ENCODE results near the gene CBARP. TPM values are rescaled to one million over a fixed set of nuclear protein-coding genes. Genes with fewer than 3 reads are reported as not detected.

CBARP gene, protein sequence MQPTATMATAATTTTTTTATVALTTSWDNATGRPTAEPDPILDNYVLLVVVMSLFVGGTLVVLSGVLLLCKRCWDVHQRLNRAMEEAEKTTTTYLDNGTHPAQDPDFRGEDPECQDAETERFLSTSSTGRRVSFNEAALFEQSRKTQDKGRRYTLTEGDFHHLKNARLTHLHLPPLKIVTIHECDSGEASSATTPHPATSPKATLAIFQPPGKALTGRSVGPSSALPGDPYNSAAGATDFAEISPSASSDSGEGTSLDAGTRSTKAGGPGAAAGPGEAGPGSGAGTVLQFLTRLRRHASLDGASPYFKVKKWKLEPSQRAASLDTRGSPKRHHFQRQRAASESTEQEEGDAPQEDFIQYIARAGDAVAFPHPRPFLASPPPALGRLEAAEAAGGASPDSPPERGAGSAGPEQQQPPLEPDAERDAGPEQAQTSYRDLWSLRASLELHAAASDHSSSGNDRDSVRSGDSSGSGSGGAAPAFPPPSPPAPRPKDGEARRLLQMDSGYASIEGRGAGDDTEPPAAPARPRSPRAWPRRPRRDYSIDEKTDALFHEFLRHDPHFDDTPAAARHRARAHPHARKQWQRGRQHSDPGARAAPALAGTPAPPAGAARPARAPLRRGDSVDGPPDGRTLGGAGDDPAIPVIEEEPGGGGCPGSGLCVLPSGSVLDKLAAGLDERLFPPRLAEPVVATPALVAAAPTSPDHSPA
- 0.25 and 0.26 TPM in 2 replicates for polyA plus RNA-seq

DNA sequence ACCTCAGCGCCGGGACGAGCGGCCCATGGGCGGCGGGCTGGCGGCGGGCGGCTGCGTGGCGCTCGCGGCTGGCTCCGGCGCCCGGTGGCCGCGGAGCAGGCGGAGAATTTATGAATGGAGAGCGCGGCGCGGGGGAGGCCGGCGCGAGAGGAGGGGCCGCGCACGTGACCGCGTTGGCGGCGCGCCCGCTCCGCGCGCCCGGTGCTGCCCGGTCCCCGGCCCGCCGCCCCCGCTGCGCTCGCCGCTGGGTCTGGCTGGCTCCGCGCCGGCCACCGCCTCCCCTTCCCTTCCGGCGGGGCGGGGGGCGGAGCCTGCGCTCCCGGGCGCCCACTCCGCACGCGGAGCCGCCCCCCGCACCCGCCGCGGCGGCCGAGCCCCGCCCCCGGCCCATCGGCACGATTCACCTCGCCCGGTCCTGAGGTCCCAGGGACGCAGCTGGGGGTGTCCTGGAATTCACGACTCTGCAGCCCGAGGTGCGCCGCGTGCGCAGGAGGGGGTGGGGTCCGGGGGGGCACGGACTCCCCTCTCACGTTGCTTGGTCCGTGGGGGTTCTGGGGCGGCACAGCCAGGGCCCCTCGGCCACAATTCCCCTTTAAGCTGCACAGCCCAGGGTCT, at the start of gene CBARP:
Gene CBARP (minus strand): TSS at position 252 of the 615 bp plus-strand sequence. CDS start 1,905 bp downstream, outside the sequence.

DNA sequence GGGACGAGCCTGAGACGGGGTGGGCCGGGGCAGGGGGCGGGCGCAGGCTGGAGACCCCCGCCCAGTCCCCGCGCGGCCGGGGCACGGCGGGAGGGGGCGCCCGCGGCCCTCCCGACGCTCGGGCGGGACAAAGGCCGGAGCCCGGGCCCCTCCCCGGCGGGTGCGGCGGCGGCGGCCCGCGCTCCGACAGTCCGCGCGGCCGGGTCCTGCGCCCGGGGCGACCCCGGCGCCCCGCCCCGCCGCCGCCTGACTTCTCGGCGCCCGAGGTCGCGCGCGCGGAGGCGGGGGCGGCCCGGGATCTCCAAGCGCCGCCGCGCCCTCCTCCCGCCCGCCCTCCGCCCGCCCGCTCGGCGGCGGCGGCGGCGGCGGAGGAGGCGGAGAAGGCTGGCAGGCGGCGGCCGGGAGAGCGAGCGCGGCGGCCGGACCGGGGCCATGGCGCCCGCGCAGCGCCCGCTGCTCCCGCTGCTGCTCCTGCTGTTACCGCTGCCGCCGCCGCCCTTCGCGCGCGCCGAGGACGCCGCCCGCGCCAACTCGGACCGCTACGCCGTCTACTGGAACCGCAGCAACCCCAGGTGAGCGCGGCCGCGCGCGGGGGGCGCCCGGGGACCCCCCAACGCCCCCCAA, 48.0 kb upstream of the CBARP start, which contains the start of gene EFNA2:
Gene EFNA2 (plus strand): TSS at position 137 of the 624 bp plus-strand sequence. CDS start 296 bp downstream, at position 433.

DNA sequence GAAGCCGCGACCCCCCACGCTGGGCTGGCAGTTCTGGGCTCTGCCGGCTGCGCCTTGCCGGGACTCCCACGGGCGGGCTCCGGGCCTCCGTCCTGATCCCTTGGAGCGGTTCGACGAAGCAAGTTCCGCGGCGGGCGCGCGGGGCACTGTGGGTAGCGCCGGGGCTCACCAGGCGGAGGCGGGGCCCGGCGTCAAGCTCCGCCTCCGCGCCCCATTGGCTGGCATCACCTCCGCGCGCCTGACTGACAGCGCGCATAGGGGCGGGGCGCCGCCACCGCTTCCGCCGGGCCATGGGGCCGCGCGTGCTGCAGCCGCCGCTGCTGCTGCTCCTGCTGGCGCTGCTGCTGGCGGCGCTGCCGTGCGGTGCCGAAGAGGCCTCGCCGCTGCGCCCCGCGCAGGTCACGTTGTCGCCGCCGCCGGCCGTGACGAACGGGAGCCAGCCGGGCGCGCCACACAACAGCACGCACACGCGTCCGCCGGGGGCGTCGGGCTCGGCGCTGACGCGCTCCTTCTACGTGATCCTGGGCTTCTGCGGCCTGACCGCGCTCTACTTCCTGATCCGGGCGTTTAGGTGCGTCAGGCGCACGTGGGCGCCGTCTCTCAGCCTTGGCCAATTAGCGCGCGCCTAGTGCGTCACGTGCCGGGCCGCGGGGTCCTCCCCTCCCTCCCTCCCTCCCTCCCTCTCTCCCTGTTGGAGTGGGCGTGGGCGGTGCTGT, 37.6 kb upstream of the CBARP start, which contains the start of gene FAM174C:
Gene FAM174C (plus strand): TSS at position 271 of the 716 bp plus-strand sequence. CDS start 20 bp downstream, at position 291.

DNA sequence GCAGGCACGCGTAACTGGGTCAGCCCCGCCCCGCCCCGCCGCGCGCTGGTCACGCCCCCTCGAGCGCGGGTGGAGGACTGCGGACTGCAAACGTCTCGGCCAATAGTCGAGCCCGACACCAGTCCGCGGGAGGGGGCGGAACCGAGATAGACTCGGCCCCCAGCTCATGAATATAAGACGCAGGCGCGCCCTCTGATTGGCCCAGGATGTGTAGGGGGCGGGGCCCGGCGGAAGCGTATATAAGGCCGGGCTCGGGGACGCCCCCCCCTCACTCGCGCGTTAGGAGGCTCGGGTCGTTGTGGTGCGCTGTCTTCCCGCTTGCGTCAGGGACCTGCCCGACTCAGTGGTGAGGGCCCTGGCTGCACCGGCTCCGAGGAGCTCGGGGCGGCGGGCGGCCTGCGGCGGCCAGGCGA, 31.3 kb upstream of the CBARP start, which contains the start of gene CIRBP:
Gene CIRBP (plus strand): TSS at position 268 of the 413 bp plus-strand sequence. CDS start 1,602 bp downstream, outside the sequence.

DNA sequence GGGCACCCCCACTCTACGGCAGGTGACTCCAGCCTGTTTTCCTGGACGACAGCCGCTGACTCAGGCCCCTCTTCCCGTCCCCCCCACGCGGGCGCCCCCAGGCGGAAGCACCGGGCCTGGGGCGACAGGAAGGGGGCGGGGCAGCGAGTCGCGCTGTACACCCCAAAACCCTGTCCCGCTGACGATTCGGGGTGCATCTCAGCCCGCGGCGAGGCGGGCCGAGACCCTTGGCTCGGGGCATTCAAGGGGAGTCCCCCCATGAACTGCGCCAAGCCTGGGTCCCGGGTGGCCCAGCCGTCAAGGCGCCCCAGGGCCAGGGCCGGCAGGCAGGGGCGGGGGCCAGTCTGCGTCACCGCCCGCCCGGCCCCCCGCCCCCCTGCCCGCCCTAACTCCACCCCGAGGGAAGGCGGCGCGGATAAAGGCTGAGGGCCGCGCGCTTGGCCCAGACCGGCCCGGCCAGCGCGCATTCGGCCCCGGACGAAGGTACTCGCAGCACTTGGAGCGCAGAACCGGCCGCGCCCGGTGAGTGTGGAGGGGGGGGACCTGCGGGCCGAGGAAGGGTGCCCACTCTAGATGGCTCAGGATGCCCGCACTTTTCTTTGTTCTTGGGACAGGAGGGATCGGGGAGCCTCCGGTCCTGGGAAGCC, 10.5 kb upstream of the CBARP start, which contains the start of gene MIDN:
Gene MIDN (plus strand): TSS at position 445 of the 647 bp plus-strand sequence. CDS start 1,714 bp downstream, outside the sequence.

GRCh38 chr19:1241417-1242095, 3.8 kb upstream of the CBARP start, which contains the start of gene ATP5F1D:
Gene ATP5F1D, plus strand, starts transcription at chr19:1241751. Its CDS starts 100 bp downstream, at chr19:1241851.

DNA sequence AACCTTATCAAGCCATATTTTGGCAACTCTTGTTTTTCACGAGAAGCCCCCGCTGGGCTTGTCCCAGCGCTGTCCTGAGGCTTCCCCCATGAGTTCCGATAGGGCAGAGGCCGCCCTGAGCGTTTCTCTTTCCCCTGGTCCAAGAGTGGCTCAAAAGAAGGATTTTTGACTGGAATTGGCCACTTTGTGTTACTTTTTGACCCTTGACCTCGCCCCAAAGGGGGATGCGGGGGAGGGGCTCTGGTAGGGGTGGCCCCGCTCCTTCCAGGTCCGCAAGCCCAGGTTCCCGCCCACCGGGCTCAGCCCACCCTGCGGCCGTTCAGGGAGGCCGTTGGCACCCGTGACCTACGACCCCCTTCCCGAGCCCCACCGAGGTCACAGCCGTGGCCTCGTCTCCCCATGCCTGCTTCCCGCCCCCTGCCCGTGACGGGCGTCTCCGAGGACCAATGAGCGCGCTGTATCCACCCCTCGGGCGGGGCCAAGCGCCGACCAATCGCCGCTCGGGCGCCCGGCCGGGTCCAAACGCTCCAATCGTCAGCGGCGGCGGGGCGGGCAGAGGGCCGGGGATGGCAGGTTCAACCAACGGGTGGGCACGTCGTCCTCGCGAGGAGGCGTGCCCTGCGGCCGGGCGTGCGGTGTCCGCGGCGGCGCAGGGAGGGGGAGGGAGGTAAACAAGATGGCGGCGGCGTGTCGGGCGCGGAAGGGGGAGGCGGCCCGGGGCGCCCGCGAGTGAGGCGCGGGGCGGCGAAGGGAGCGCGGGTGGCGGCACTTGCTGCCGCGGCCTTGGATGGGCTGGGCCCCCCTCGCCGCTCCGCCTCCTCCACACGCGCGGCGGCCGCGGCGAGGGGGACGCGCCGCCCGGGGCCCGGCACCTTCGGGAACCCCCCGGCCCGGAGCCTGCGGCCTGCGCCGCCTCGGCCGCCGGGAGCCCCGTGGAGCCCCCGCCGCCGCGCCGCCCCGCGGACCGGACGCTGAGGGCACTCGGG, 32.4 kb downstream of the CBARP start, which contains the start of gene STK11:
Gene STK11 (plus strand): TSS at position 665 of the 986 bp plus-strand sequence. CDS start 1,136 bp downstream, outside the sequence.

Other genes starting within 250 kb of the CBARP start
- gene GRIN3B, start 237.6 kb downstream of the CBARP start, polyA plus RNA-seq: not detected in 2 replicates
- 2.3 and 6.2 TPM in 2 replicates for gene TMEM259, start 216.9 kb downstream of the CBARP start, polyA plus RNA-seq
- not detected in 2 replicates for gene RNU6-2, start 216.5 kb downstream of the CBARP start, polyA plus RNA-seq
- gene CNN2, start 211.4 kb downstream of the CBARP start, polyA plus RNA-seq: 0.78 TPM in 1 of 2 replicates, not detected in the other
- 2.1 TPM in 1 of 2 replicates, not detected in the other for gene ABCA7, start 197.9 kb downstream of the CBARP start, polyA plus RNA-seq
- not detected in 2 replicates for gene ARHGAP45, start 170.8 kb downstream of the CBARP start, polyA plus RNA-seq
- 10.2 and 26.5 TPM in 2 replicates for gene POLR2E, start 142.6 kb downstream of the CBARP start, polyA plus RNA-seq
- 152 and 277 TPM in 2 replicates for gene GPX4, start 134.0 kb downstream of the CBARP start, polyA plus RNA-seq
- gene SBNO2, start 63.7 kb downstream of the CBARP start, polyA plus RNA-seq: 0.07 TPM in 1 of 2 replicates, not detected in the other
- gene STK11, start 32.2 kb downstream of the CBARP start, polyA plus RNA-seq: 0.17 and 0.27 TPM in 2 replicates
- 71.5 and 78.2 TPM in 2 replicates for gene ATP5F1D, start 3.7 kb upstream of the CBARP start, polyA plus RNA-seq
- 0.46 and 1.2 TPM in 2 replicates for gene MIDN, start 10.6 kb upstream of the CBARP start, polyA plus RNA-seq
- gene CIRBP, start 31.3 kb upstream of the CBARP start, polyA plus RNA-seq: 80.6 and 81.4 TPM in 2 replicates
- gene FAM174C, start 37.5 kb upstream of the CBARP start, polyA plus RNA-seq: 7.3 and 10.2 TPM in 2 replicates
- gene EFNA2, start 47.9 kb upstream of the CBARP start, polyA plus RNA-seq: not detected in 2 replicates
- gene NDUFS7, start 145.9 kb upstream of the CBARP start, polyA plus RNA-seq: 41.5 and 71.7 TPM in 2 replicates
- 9.0 TPM in 2 replicates for gene GAMT, start 163.5 kb upstream of the CBARP start, polyA plus RNA-seq
- gene DAZAP1, start 169.6 kb upstream of the CBARP start, polyA plus RNA-seq: 4.6 and 5.4 TPM in 2 replicates
- gene RPS15, start 200.4 kb upstream of the CBARP start, polyA plus RNA-seq: 661 and 694 TPM in 2 replicates
- 0.60 and 1.2 TPM in 2 replicates for gene APC2, start 212.1 kb upstream of the CBARP start, polyA plus RNA-seq
- gene C19orf25, start 241.2 kb upstream of the CBARP start, polyA plus RNA-seq: 1.2 and 1.5 TPM in 2 replicates